IMR-90 (cell line): ENCODE data around the gene AANAT. TPM values are rescaled to one million over a fixed set of nuclear protein-coding genes. Genes with fewer than 3 reads are reported as not detected.

ENCODE experiments used
- ATAC-seq: fragments of 200-7000 bp; cut with Tn5 transposase; 2 replicates; pipeline ENCODE4 v1.9.1; 2020; ENCODE audit warnings: low read depth, mild to moderate bottlenecking, moderate library complexity
- BruUV-seq: library from RNA; stranded (reverse); fragments of 400-500 nt; replicated peaks from 2 replicates; lab custom pipeline; 2021; lab: Mats Ljungman, UMichigan
- CTCF ChIA-PET: fragments of 300-600 bp; formaldehyde crosslinking; extraction: SDS; loops from one replicate; lab custom pipeline; 2021; ENCODE audit warnings: antibody characterized with exemption; lab: Yijun Ruan, JAX
- POLR2A ChIA-PET: fragments of 300-600 bp; sonication (Branson Sonifier 250); formaldehyde crosslinking; loops from one replicate; lab custom pipeline; 2022; ENCODE audit warnings: antibody characterized with exemption; ENCODE audit not compliant: unreplicated experiment; lab: Charles Lee
- DNase-seq: peaks from one replicate; pipeline ENCODE4 v3.0.0; 2013
- H2AFZ ChIP-seq: replicated peaks from 2 replicates; pipeline ENCODE3; 2013; ENCODE audit warnings: low read length, mild to moderate bottlenecking; ENCODE audit not compliant: poor library complexity
- H2AK5ac ChIP-seq: 2 replicates; pipeline ENCODE4 v1.6.1; 2013; ENCODE audit warnings: low read depth, low read length, inconsistent platforms
- H2AK9ac ChIP-seq: replicated peaks from 2 replicates; pipeline ENCODE3; 2013; ENCODE audit warnings: mild to moderate bottlenecking, low read depth, low read length, moderate library complexity; ENCODE audit not compliant: poor library complexity
- H2BK120ac ChIP-seq: 2 replicates; pipeline ENCODE4 v1.6.1; 2013; ENCODE audit warnings: low read depth, low read length, inconsistent platforms
- H2BK15ac ChIP-seq: 3 replicates; pipeline ENCODE4 v1.6.1; 2013; ENCODE audit warnings: low read depth, low read length, inconsistent platforms
- H2BK20ac ChIP-seq: 2 replicates; pipeline ENCODE4 v1.6.1; 2013; ENCODE audit warnings: low read depth, mild to moderate bottlenecking, inconsistent platforms, low read length, moderate library complexity
- H2BK5ac ChIP-seq: 2 replicates; pipeline ENCODE4 v1.6.1; 2013; ENCODE audit warnings: mild to moderate bottlenecking, low read depth, low read length, inconsistent platforms; ENCODE audit not compliant: poor library complexity, severe bottlenecking
- H3K14ac ChIP-seq: replicated peaks from 2 replicates; pipeline ENCODE4 v1.6.1; 2013; ENCODE audit warnings: low read depth, low read length, inconsistent platforms
- H3K18ac ChIP-seq: 2 replicates; pipeline ENCODE4 v1.6.1; 2013; ENCODE audit warnings: low read depth, low read length, control low read depth
- H3K23ac ChIP-seq: 2 replicates; pipeline ENCODE4 v1.6.1; 2013; ENCODE audit warnings: low read depth, low read length, inconsistent platforms
- H3K27ac ChIP-seq: 2 replicates; pipeline ENCODE4 v1.5.1; 2013; ENCODE audit warnings: mild to moderate bottlenecking, control low read depth, low read length; ENCODE audit not compliant: insufficient read depth
- H3K27me3 ChIP-seq: 2 replicates; pipeline ENCODE4 v1.6.1; 2013; ENCODE audit warnings: low read length; ENCODE audit not compliant: control insufficient read depth, insufficient read depth
- H3K36me3 ChIP-seq: 2 replicates; pipeline ENCODE4 v1.6.1; 2013; ENCODE audit warnings: low read length, mixed read lengths; ENCODE audit not compliant: control insufficient read depth, insufficient read depth
- H3K4ac ChIP-seq: 2 replicates; pipeline ENCODE4 v1.6.1; 2013; ENCODE audit warnings: low read depth, low read length, inconsistent platforms
- H3K4me1 ChIP-seq: 2 replicates; pipeline ENCODE4 v1.6.1; 2013; ENCODE audit warnings: low read length, mixed read lengths; ENCODE audit not compliant: control insufficient read depth, insufficient read depth
- H3K4me2 ChIP-seq: 2 replicates; pipeline ENCODE4 v1.6.1; 2013; ENCODE audit warnings: low read depth, mild to moderate bottlenecking, control low read depth, low read length, moderate library complexity
- H3K4me3 ChIP-seq: 2 replicates; pipeline ENCODE4 v1.5.1; 2013; ENCODE audit warnings: low read depth, mild to moderate bottlenecking, control low read depth, low read length, moderate library complexity; ENCODE audit not compliant: insufficient read depth
- H3K56ac ChIP-seq: 2 replicates; pipeline ENCODE4 v1.6.1; 2013; ENCODE audit warnings: low read length, inconsistent platforms; ENCODE audit not compliant: insufficient read depth; ENCODE audit errors: extremely low read depth
- H3K79me1 ChIP-seq, 2 experiments: 2 replicates each; pipeline ENCODE4 v1.6.1; 2013; ENCODE audit warnings: low read length in 2 of 2, inconsistent platforms in 1 of 2, low read depth in 1 of 2
- H3K9ac ChIP-seq: 2 replicates; pipeline ENCODE4 v1.6.1; 2013; ENCODE audit warnings: low read depth, low read length, control low read depth
- H3K9me1 ChIP-seq: 2 replicates; pipeline ENCODE4 v1.6.1; 2013; ENCODE audit warnings: low read length, inconsistent platforms; ENCODE audit not compliant: insufficient read depth
- H3K9me3 ChIP-seq: 2 replicates; pipeline ENCODE4 v1.6.1; 2013; ENCODE audit warnings: low read length; ENCODE audit not compliant: control insufficient read depth, insufficient read depth
- H4K20me1 ChIP-seq: 2 replicates; pipeline ENCODE4 v1.6.1; 2013; ENCODE audit warnings: low read length, inconsistent platforms; ENCODE audit not compliant: insufficient read depth
- H4K5ac ChIP-seq: 2 replicates; pipeline ENCODE4 v1.6.1; 2013; ENCODE audit warnings: mild to moderate bottlenecking, low read depth, low read length, control low read depth
- H4K8ac ChIP-seq, 2 experiments: 2 replicates each; pipeline ENCODE4 v1.6.1; 2013; ENCODE audit warnings: low read depth in 2 of 2, low read length in 2 of 2, control low read depth in 1 of 2, inconsistent platforms in 1 of 2
- H4K91ac ChIP-seq: 2 replicates; pipeline ENCODE4 v1.6.1; 2013; ENCODE audit warnings: low read depth, low read length, inconsistent platforms; ENCODE audit not compliant: insufficient read depth
- NFE2L2 ChIP-seq: fragments of 150-350 bp; IDR thresholded peaks from 2 replicates; pipeline ENCODE4 v1.6.1; 2016; ENCODE audit warnings: low read depth, mild to moderate bottlenecking, low read length
- USF2 ChIP-seq: fragments of 150-350 bp; IDR thresholded peaks from 2 replicates; pipeline ENCODE4 v1.6.1; 2017; ENCODE audit warnings: mild to moderate bottlenecking, antibody characterized with exemption, low read length, low read depth
- WGBS, 2 experiments: methylation state at CpG; one replicate each; pipeline versions ENCODE4 v1.1.5 to v1.1.7; 2013; ENCODE audit warnings: missing lambda C conversion rate in 2 of 2; ENCODE audit not compliant: insufficient read length in 1 of 2; ENCODE audit errors: extremely low coverage in 2 of 2; 5-methylcytosine and 5-hydroxymethylcytosine counted together
- dilution Hi-C: fragments of 300-500 bp; cut with HindIII; formaldehyde crosslinking; loops from one replicate; pipeline ENCODE4 v1.14.3; 2018; ENCODE audit warnings: low sequenced_read_pairs; ENCODE audit not compliant: unreplicated experiment
- in situ Hi-C: fragments of 300-500 bp; cut with MboI; formaldehyde crosslinking; loops from 3 replicates; pipeline ENCODE4 v1.14.3; 2019; ENCODE audit warnings: low sequenced_read_pairs, inconsistent platforms, mixed read lengths
- intact Hi-C: fragments of 100-400 bp; cut with micrococcal nuclease; formaldehyde crosslinking; loops from 2 replicates; pipeline ENCODE4 v1.10.0; 2022
- polyA plus RNA-seq, 3 experiments: library from polyadenylated mRNA; depleted of rRNA; stranded (reverse); fragments of >200 nt; gene quantifications; 2 replicates each; pipeline ENCODE4 v1.2.3, GENCODE V29; 2012; ENCODE audit warnings: low replicate concordance in 1 of 3
- total RNA-seq: library from RNA; depleted of rRNA; stranded (reverse); fragments of >200 nt; gene quantifications from 2 replicates; pipeline ENCODE4 v1.2.3, GENCODE V29; 2012

Gene AANAT
- total and polyA plus RNA-seq, 2 of the 4 experiments (the other 2 are of a cell fraction): 0.21 TPM; not detected in 1

- TF ChIP-seq USF2: no peak
Measured at GRCh38 chr17:76420356-76421043, 46.9 kb upstream of the AANAT start (continued).

GRCh38 chr17:76421044-76421407, 46.4 kb upstream of the AANAT start:
- 0 out of 2 replicates have a peak overlapping the region, but pooled peaks have one; percentile 1 for H3K14ac ChIP-seq
- H3K9me3 ChIP-seq: no peaks in the 10 kb centered on the region
- POLR2A ChIA-PET: no interaction called here
- H3K27me3 ChIP-seq: no peaks in the 10 kb centered on the region
- no CpG with 5 or more reads among the region's 7 CpGs for WGBS, 2 experiments
- no peak overlapping the region for H3K9ac ChIP-seq
- no peak overlapping the region for H3K4me2 ChIP-seq
- no peak overlapping the region for H2BK120ac ChIP-seq
- H4K8ac ChIP-seq: no peak overlapping the region
- no peak overlapping the region for H2BK5ac ChIP-seq
- H3K9me1 ChIP-seq: peaks cover 28% of the 10 kb centered on the region
- H3K4me3 ChIP-seq: no peak overlapping the region
- no peak overlapping the region for H4K5ac ChIP-seq
- no peak overlapping the region for H3K4ac ChIP-seq
- in situ Hi-C loops (no loop called here), dilution Hi-C loops (no loop called here), intact Hi-C loops (no loop called here)
- H3K23ac ChIP-seq: no peak overlapping the region
- H3K27ac ChIP-seq: no peak overlapping the region
- TF ChIP-seq NFE2L2: no peak
- H3K36me3 ChIP-seq: peaks cover 9% of the 10 kb centered on the region; the same call in 1 of the 2 replicates
- no peak overlapping the region for H4K91ac ChIP-seq
- H4K20me1 ChIP-seq: peaks cover 75% of the 10 kb centered on the region
- no peak overlapping the region for H2AK9ac ChIP-seq
- H2AK5ac ChIP-seq: no peak overlapping the region
- no peak overlapping the region for H2AFZ ChIP-seq
- ATAC-seq: peak; percentile 46
- H3K79me1 ChIP-seq: peaks cover 45 to 81% of the 10 kb centered on the region in 2 experiments
- CTCF ChIA-PET: interaction anchor here (0.7 kb wide), 1 partner anchor 38 kb away, joined by 3 read pairs; no protein-coding TSS in a partner anchor
- H3K56ac ChIP-seq: no peak overlapping the region
- peaks cover 7% of the 10 kb centered on the region for H3K4me1 ChIP-seq
- H2BK15ac ChIP-seq: no peak overlapping the region
- BruUV-seq: no TSS peak
- DNase-seq: no peak
- no peak overlapping the region for H3K18ac ChIP-seq
- no peak overlapping the region for H2BK20ac ChIP-seq
